Muscle layer of duodenum (tissue), 2 donors: Measurements from ENCODE around the gene GMPR.
"Not testable (repeated sequence)": the region's sequence is repeated elsewhere in the genome, so short reads cannot be mapped to it uniquely, and the experiment has no call there.

Experiments
- H3K27ac ChIP-seq: one replicate; pipeline ENCODE4 v1.7.0; 2013; ENCODE audit warnings: mild to moderate bottlenecking, low read length
- H3K27me3 ChIP-seq: one replicate; pipeline ENCODE4 v1.7.0; 2013; ENCODE audit warnings: low read depth, mild to moderate bottlenecking, control low read depth, low read length
- H3K36me3 ChIP-seq, 2 donors: one replicate each; pipeline ENCODE4 v1.7.0; 2013; ENCODE audit warnings: low read length in 2 of 2, control low read depth in 1 of 2, mild to moderate bottlenecking in 1 of 2; ENCODE audit not compliant: insufficient read depth in 2 of 2, control insufficient read depth in 1 of 2
- H3K4me1 ChIP-seq, 2 donors: one replicate each; pipeline ENCODE4 v1.7.0; 2013; ENCODE audit warnings: low read length in 2 of 2, mild to moderate bottlenecking in 2 of 2, control low read depth in 1 of 2, moderate library complexity in 1 of 2; ENCODE audit not compliant: insufficient read depth in 2 of 2, control insufficient read depth in 1 of 2
- H3K4me3 ChIP-seq, 2 donors: one replicate each; pipeline ENCODE4 v1.7.0; 2013; ENCODE audit warnings: low read length in 2 of 2, low read depth in 1 of 2, mild to moderate bottlenecking in 1 of 2
- H3K9me3 ChIP-seq, 2 donors: one replicate each; pipeline ENCODE4 v1.7.0; 2013; ENCODE audit warnings: low read length in 2 of 2, control low read depth in 1 of 2, mild to moderate bottlenecking in 1 of 2; ENCODE audit not compliant: control insufficient read depth in 1 of 2
- donor health status: healthy.

GMPR gene

DNA sequence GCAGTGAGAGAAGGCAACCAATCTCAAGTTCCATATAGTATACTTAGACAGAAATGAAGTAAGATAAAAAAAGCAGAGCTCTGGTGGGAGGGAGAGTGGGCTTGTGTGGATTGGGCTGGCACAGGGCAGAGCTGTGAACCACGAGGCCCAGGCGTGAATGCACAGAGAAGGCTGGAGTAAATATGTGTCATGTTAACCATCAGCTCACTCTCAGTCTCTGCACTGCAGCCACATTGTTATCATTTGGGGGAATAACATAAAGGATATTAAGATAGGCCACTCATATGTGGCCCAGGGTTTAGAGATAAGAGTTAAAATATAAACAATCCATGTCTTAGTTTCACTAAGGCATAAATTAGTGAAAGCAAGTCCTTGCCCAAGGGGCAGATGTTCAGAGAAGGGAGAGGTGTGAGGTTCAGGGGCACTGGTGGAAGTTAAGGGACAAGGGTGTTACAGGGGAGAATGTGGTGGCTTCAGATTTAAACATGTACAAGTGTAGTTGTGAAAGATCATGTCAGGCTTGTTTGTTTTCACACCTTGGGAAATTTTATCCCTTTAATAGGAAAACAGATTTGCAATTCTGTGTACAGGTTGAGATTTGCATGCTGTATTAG is 14.4 kb downstream of the GMPR start:
- Histone ChIP-seq H3K4me1 (no peaks in the 10 kb centered on the region), H3K9me3 (no peaks in the 10 kb centered on the region), H3K27ac (no peak overlapping the region), H3K36me3 (peaks cover 4 to 7% of the 10 kb centered on the region in 2 donors), H3K27me3 (no peaks in the 10 kb centered on the region), H3K4me3 (no peak overlapping the region)

DNA sequence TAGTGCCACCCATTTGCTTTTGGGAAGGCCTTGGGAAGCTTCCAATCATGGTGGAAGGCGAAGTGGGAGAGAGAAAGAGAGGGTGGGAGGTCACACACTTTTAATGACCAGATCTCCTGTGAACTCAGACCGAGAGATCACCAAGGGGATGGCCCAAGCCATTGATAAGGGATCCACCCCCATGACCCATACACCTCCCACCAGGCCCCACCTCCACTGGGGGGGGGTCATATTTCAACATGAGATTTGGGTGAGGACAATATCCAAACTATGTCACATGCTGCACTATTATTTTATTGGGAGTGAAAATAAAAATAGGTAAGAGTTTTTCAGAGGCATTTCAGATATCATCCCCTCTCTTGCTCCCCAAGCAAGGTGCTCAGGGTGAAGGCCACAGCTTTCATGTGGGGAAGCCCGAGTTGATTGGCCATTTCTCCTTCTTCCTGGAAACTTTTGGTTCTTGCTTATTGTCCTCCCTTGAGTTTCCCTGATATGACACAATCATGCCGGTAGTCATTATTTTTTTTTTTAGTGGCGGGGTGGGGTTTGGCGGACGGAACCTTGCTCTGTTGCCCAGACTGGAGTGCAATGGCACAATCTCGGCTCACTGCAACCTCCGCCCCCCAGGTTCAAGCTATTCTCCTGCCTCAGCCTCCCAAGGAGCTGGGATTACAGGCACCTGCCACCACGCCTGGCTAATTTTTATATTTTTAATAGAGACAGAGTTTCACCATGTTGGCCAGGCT is 15.2 kb downstream of the GMPR start:
- peaks cover 4 to 7% of the 10 kb centered on the region in 2 donors for H3K36me3 ChIP-seq
- no peaks in the 10 kb centered on the region for H3K27me3 ChIP-seq
- H3K9me3 ChIP-seq = no peaks in the 10 kb centered on the region
- no peak overlapping the region for H3K27ac ChIP-seq
- no peak overlapping the region for H3K4me3 ChIP-seq
- H3K4me1 ChIP-seq = no peaks in the 10 kb centered on the region

DNA sequence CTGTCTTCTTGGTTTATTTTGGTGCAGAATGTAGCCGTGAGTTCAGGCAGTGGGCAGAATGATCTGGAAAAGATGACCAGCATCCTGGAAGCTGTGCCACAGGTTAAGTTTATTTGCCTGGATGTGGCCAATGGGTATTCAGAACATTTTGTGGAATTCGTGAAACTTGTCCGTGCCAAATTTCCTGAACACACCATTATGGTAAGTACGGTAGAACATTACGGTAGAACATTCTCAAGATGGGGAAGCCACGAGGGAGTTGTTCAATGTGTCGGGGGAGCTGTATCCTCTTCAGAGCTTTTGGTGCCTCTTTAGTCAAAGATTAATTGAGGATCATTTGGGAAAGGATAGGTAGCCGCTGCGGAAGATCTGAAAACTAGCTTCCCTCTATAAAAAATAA is 16.1 kb downstream of the GMPR start:
- H3K9me3 ChIP-seq = no peaks in the 10 kb centered on the region
- no peak overlapping the region for H3K27ac ChIP-seq
- H3K36me3 ChIP-seq = peaks cover 4 to 7% of the 10 kb centered on the region in 2 donors

DNA sequence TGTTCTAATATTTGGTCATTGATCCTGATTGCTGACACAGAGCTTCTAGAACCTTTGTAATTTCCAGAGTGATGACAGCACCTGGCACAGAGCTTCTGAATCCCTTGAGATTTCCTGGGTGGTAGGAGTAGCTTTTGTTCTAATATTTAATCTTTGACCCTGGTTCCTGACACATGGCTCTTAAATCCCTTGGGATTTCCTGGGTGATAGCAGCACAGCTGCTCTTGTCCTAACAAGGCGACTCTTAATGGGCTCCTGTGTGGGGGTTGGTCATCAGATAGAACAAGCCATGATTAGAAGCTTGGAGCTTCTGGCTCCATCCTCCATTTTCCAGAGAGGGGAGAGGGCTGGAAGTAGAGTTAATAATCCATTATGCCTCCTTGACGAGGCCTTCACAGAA is 18.4 kb downstream of the GMPR start:
- Histone ChIP-seq H3K4me1 (no peaks in the 10 kb centered on the region), H3K27ac (no peak overlapping the region), H3K36me3 (peaks cover 0 to 4% of the 10 kb centered on the region in 2 donors), H3K27me3 (no peaks in the 10 kb centered on the region), H3K4me3 (no peak overlapping the region), H3K9me3 (no peaks in the 10 kb centered on the region)

More for the DNA sequence above, 16.1 kb downstream of the GMPR start:
- Histone ChIP-seq H3K4me3 (no peak overlapping the region), H3K27me3 (no peaks in the 10 kb centered on the region), H3K4me1 (no peaks in the 10 kb centered on the region)

DNA sequence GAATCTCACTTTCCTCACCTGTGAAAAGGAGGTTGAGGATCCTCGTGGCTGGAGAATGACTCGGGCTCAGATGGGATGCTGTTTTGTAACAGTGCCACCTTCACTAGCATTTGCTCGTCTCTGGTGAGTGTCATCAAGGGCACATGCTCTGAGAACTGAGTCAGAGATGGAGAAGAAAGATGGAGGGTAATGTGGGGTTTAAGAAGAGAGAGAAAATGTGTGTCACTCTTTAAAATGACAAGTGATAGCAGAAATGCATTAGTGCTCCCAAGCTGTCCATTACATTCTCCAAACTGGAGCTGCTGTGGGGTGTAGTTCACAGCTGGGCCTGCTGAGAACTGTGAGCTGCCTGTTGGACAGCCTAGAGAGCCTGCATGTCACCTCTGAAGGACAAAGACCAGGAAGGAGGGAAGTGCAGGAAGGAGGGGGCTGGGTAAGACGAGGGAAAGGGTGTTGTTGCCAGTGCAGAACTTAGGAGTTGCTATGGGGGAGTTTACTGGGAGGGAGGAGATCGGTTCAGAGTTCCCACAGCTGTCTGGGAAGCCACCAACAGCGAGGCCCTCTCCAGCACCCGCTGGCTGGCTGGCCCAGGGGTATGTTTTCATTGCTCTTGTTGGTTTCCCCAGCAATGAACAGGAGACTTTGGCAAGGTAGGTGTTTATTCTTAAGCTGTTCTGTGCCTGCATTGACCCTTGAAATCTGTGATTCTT is 19.8 kb downstream of the GMPR start:
- no peaks in the 10 kb centered on the region for H3K27me3 ChIP-seq
- peaks cover 0 to 4% of the 10 kb centered on the region in 2 donors for H3K36me3 ChIP-seq
- H3K27ac ChIP-seq = no peak overlapping the region
- no peaks in the 10 kb centered on the region for H3K4me1 ChIP-seq
- no peak overlapping the region for H3K4me3 ChIP-seq
- no peaks in the 10 kb centered on the region for H3K9me3 ChIP-seq

DNA sequence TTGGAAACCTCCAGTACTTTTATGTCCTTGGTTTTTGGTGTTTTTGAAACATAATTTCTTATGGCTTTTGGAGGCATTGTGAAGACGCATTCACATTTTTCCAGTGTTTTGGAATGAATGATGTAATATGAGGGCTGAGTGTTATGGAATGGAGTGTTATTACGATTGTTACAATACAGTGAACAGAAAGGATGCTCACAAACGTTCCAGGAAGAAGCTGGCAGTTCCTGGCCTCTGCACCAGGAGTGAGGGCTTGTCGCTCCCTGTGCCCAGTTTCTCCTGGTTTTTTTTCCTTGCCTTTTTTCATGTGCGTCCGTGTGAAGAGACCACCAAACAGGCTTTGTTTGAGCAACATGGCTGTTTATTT is 20.3 kb downstream of the GMPR start:
- Histone ChIP-seq H3K27me3 (no peaks in the 10 kb centered on the region), H3K4me3 (no peak overlapping the region), H3K9me3 (no peaks in the 10 kb centered on the region), H3K36me3 (peaks cover 0 to 4% of the 10 kb centered on the region in 2 donors), H3K27ac (no peak overlapping the region), H3K4me1 (no peaks in the 10 kb centered on the region)

DNA sequence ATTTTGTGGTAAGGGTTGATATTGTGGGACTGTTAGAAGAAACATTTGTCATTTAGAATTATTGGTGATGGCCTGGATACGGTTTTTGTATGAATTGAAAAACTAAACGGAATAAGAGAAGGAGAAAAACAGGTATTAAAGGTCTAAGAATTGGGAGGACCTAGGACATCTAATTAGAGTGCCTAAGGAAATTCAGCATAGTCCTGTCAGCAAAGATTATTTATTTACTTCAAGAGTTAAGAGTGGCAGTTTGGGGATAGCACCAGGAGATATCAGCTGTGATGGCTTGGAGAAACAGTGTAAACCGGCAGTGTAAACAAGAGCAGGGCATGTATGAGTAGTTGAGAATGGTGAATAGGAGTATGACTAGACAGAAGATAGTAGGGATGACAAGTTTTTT is 21.2 kb downstream of the GMPR start:
- H3K4me1 ChIP-seq, H3K27ac ChIP-seq, H3K27me3 ChIP-seq, H3K9me3 ChIP-seq, H3K4me3 ChIP-seq, H3K36me3 ChIP-seq: not testable (repeated sequence)

DNA sequence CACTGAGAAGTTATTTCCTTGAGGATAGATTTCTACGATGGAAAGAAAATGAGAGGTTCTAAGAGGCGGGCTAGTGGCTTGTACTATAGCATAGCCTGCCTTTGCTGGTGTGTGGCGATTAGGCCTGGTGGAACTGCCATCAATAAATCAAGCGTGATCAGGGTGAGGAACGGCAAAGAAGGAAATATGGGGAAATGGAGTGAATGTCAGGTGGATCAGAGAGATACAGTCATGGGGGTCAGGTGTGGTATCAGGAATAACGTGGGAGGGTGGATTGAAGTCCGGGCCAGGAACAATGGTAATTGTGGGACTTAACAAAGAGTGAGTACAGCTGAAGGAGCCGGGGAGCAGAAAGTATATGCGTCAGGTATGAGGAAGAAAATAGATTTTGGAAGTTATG is 22.2 kb downstream of the GMPR start:
- not testable (repeated sequence) for H3K4me1 ChIP-seq

DNA sequence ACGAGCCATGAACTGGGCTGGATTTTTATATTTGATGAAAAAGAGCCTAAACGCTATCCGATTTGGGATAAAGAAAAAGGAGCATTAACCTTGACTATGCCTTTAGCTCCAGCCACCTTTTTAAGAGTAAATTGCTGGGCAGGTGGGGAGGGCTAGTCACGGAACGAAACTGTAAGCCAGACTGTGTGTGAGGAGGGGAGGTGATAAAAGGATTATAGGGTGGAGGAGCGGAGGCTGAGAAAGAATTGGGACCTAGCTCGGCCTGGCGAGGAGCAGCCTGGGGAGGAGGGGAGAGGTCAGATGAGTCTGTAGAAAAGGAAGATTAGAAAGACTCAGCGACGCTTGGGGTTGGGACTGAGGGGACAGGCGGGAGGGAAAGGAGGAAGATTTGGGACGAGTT is 24.4 kb downstream of the GMPR start:
- H3K36me3 ChIP-seq = not testable (repeated sequence)

More for the DNA sequence above, 22.2 kb downstream of the GMPR start:
- not testable (repeated sequence) for H3K9me3 ChIP-seq, H3K27me3 ChIP-seq, H3K4me3 ChIP-seq, H3K27ac ChIP-seq, H3K36me3 ChIP-seq

DNA sequence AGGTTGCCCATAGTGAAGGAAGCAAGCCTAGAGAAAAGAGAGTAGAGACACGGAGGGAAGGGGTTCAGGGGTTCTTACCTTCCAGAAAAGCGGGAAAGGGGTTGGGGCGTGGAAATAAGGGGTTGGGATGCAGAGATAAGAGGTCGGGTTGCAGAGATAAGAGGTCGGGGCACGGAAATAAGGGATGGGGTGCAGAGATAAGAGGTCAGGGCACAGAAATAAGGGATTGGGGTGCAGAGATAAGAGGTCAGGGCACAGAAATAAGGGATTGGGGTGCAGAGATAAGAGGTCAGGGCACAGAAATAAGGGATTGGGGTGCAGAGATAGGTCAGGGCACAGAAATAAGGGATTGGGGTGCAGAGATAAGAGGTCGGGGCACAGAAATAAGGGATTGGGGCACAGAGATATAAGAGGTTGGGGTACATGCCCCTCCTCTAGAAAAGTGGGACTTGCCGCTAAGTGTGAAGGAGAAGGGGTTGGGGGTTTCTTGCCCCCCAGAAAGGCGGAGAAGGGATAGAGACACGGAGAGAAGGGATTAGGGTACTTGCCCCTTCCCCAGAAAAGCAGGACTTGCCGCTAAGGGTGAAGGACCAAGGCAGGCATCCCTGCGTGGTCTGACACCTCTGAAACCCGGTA is 25.2 kb downstream of the GMPR start:
- H3K9me3 ChIP-seq, H3K36me3 ChIP-seq, H3K27ac ChIP-seq, H3K4me3 ChIP-seq, H3K4me1 ChIP-seq, H3K27me3 ChIP-seq: not testable (repeated sequence)

More for the DNA sequence above, 24.4 kb downstream of the GMPR start:
- not testable (repeated sequence) for H3K4me3 ChIP-seq, H3K27ac ChIP-seq, H3K9me3 ChIP-seq, H3K27me3 ChIP-seq, H3K4me1 ChIP-seq

DNA sequence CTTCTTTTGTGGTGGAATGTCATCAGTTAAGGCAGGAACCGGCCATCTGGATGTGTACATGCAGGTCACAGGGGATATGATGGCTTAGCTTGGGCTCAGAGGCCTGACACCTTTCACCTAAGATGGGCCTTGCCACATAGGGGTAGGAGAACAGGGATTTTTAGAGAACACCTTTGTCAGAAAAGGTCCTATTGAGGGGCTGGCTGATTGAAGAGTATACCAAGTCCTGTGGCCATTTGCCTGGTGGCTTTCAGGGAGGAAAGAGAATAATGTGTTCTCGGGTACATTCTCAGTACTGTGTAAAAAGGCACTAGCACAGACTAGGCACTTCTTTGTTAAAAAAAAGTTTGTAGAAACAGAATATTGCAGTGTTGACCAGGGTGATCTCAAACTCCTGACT is 26.4 kb downstream of the GMPR start:
- no peaks in the 10 kb centered on the region for H3K9me3 ChIP-seq
- H3K27ac ChIP-seq = no peak overlapping the region
- no peaks in the 10 kb centered on the region for H3K27me3 ChIP-seq
- no peaks in the 10 kb centered on the region for H3K4me1 ChIP-seq
- H3K4me3 ChIP-seq = no peak overlapping the region
- H3K36me3 ChIP-seq = no peaks in the 10 kb centered on the region
